LNCaP clone FGC (cell line): ENCODE measurements around the gene ERBB4.

Source experiments
- DNase-seq: peaks from one replicate; pipeline ENCODE4 v3.0.0-alpha.2; 2011; ENCODE audit warnings: low read depth
- H3K4me3 ChIP-seq: 2 replicates; pipeline ENCODE4 v1.5.1; 2011; ENCODE audit warnings: mild to moderate bottlenecking, low read depth, low read length, control low read depth
- CTCF ChIP-seq: IDR thresholded peaks from 2 replicates; pipeline ENCODE4 v1.5.1; 2012; ENCODE audit warnings: mild to moderate bottlenecking; ENCODE audit not compliant: control insufficient read depth, insufficient read depth; ENCODE audit errors: extremely low read depth

ERBB4 gene

DNA sequence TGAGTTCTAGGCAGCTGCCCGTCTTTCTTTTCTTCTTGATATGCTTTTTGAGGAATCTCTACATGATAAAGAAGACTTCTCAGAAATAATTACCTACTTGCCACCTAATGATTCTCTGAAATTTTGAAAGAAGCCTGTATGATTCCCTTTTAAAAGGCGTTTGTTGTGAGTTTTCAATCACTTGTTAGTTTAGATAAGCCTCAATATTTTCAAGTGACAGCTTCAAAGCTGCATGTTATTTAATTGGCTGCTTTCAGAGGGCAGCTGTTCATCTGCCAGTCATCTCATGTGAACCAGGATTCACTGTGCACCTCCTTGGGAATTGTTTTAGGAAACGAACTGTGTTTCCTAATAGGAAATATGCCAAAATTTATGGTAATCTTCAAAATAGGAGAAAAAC is 1044.1 kb downstream of the ERBB4 start:
- no peak for TF ChIP-seq CTCF
- DNase-seq, result no peak
- no peak overlapping the region for H3K4me3 ChIP-seq

DNA sequence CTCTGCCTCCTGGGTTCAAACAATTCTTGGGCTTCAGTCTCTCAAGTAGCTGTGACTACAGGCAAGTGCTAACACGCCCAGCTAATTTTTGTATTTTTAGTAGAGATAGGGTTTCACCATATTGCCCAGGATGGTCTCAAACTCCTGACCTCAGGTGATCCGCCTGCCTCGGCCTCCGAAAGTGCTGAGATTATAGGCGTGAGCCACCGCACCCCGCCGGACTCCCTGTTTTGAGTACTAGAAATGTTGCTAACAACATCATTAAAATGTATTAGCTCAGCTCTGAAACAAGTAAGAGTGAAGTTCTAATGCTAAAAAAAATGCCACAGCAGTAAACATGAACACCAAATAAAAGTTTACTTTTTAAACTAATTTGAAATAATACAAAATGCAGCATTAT is 1044.5 kb downstream of the ERBB4 start:
- no peak overlapping the region for H3K4me3 ChIP-seq
- no peak for TF ChIP-seq CTCF
- no peak for DNase-seq

DNA sequence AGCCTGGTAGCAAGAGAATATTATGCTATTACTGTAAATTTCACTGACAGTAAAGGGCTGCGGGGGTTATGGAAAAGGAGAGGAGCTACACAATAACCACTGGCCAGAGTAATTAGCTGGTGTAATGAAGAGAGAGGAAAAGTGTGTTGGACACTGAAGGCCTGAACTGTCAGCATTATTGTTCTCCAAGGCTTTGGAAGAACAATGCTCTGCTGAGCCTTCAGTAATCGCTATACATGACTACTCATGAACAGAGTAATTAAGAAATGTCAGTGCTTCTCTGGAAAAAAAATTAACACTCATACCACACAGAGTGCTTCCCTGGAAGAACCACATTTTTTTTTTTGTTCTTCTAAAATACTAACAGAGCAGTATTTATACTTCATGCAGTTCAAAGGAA is 1050.9 kb downstream of the ERBB4 start:
- TF ChIP-seq CTCF, result no peak
- no peak for DNase-seq
- H3K4me3 ChIP-seq, result no peak overlapping the region

GRCh38 chr2:211479536-211480150 is 1059.0 kb downstream of the ERBB4 start:
- DNase-seq, result no peak
- TF ChIP-seq CTCF, result no peak
- H3K4me3 ChIP-seq, result no peak overlapping the region

- DNase-seq, result no peak
- no peak overlapping the region for H3K4me3 ChIP-seq
- no peak for TF ChIP-seq CTCF
Measured at GRCh38 chr2:211477537-211478275, 1060.9 kb downstream of the ERBB4 start.

DNA sequence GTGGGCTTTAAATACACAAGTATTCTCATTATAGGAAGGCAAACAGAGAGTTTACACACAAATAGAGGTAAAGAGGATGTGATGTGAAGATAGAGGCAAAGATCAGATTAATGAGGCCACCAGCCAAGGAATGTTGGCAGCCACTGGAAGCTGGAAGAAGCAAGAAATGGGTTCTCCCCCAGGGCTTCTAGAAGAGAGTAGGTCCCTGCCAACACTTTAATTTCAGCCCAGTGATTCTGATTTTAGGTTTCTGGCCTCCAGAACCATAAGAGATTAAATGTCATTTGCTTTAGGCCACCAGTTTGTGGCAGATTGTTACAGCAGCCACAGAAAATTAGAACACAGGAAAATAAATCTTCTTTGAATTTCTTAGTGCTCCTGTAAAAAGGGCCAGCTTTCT is 1065.5 kb downstream of the ERBB4 start:
- DNase-seq, result no peak
- no peak overlapping the region for H3K4me3 ChIP-seq
- TF ChIP-seq CTCF, result no peak

- H3K4me3 ChIP-seq, result no peak overlapping the region
- TF ChIP-seq CTCF, result no peak
- DNase-seq, result no peak
Measured at GRCh38 chr2:211469664-211470059, 1068.9 kb downstream of the ERBB4 start.
